IMR-90 (cell line): Measurements from ENCODE around the gene STMN1. TPM values are rescaled to one million over a fixed set of nuclear protein-coding genes. Genes with fewer than 3 reads are reported as not detected.

Experiments
- ATAC-seq: fragments of 200-7000 bp; cut with Tn5 transposase; 2 replicates; pipeline ENCODE4 v1.9.1; 2020; ENCODE audit warnings: low read depth, mild to moderate bottlenecking, moderate library complexity
- BruUV-seq: library from RNA; stranded (reverse); fragments of 400-500 nt; replicated peaks from 2 replicates; lab custom pipeline; 2021; lab: Mats Ljungman, UMichigan
- CTCF ChIA-PET: fragments of 300-600 bp; formaldehyde crosslinking; extraction: SDS; loops from one replicate; lab custom pipeline; 2021; ENCODE audit warnings: antibody characterized with exemption; lab: Yijun Ruan, JAX
- POLR2A ChIA-PET: fragments of 300-600 bp; sonication (Branson Sonifier 250); formaldehyde crosslinking; loops from one replicate; lab custom pipeline; 2022; ENCODE audit warnings: antibody characterized with exemption; ENCODE audit not compliant: unreplicated experiment; lab: Charles Lee
- DNase-seq: peaks from one replicate; pipeline ENCODE4 v3.0.0; 2013
- H2AFZ ChIP-seq: replicated peaks from 2 replicates; pipeline ENCODE3; 2013; ENCODE audit warnings: low read length, mild to moderate bottlenecking; ENCODE audit not compliant: poor library complexity
- H2AK5ac ChIP-seq: 2 replicates; pipeline ENCODE4 v1.6.1; 2013; ENCODE audit warnings: low read depth, low read length, inconsistent platforms
- H2AK9ac ChIP-seq: replicated peaks from 2 replicates; pipeline ENCODE3; 2013; ENCODE audit warnings: mild to moderate bottlenecking, low read depth, low read length, moderate library complexity; ENCODE audit not compliant: poor library complexity
- H2BK120ac ChIP-seq: 2 replicates; pipeline ENCODE4 v1.6.1; 2013; ENCODE audit warnings: low read depth, low read length, inconsistent platforms
- H2BK15ac ChIP-seq: 3 replicates; pipeline ENCODE4 v1.6.1; 2013; ENCODE audit warnings: low read depth, low read length, inconsistent platforms
- H2BK20ac ChIP-seq: 2 replicates; pipeline ENCODE4 v1.6.1; 2013; ENCODE audit warnings: low read depth, mild to moderate bottlenecking, inconsistent platforms, low read length, moderate library complexity
- H2BK5ac ChIP-seq: 2 replicates; pipeline ENCODE4 v1.6.1; 2013; ENCODE audit warnings: mild to moderate bottlenecking, low read depth, low read length, inconsistent platforms; ENCODE audit not compliant: poor library complexity, severe bottlenecking
- H3K14ac ChIP-seq: replicated peaks from 2 replicates; pipeline ENCODE4 v1.6.1; 2013; ENCODE audit warnings: low read depth, low read length, inconsistent platforms
- H3K18ac ChIP-seq: 2 replicates; pipeline ENCODE4 v1.6.1; 2013; ENCODE audit warnings: low read depth, low read length, control low read depth
- H3K23ac ChIP-seq: 2 replicates; pipeline ENCODE4 v1.6.1; 2013; ENCODE audit warnings: low read depth, low read length, inconsistent platforms
- H3K27ac ChIP-seq: 2 replicates; pipeline ENCODE4 v1.5.1; 2013; ENCODE audit warnings: mild to moderate bottlenecking, control low read depth, low read length; ENCODE audit not compliant: insufficient read depth
- H3K27me3 ChIP-seq: 2 replicates; pipeline ENCODE4 v1.6.1; 2013; ENCODE audit warnings: low read length; ENCODE audit not compliant: control insufficient read depth, insufficient read depth
- H3K36me3 ChIP-seq: 2 replicates; pipeline ENCODE4 v1.6.1; 2013; ENCODE audit warnings: low read length, mixed read lengths; ENCODE audit not compliant: control insufficient read depth, insufficient read depth
- H3K4ac ChIP-seq: 2 replicates; pipeline ENCODE4 v1.6.1; 2013; ENCODE audit warnings: low read depth, low read length, inconsistent platforms
- H3K4me1 ChIP-seq: 2 replicates; pipeline ENCODE4 v1.6.1; 2013; ENCODE audit warnings: low read length, mixed read lengths; ENCODE audit not compliant: control insufficient read depth, insufficient read depth
- H3K4me2 ChIP-seq: 2 replicates; pipeline ENCODE4 v1.6.1; 2013; ENCODE audit warnings: low read depth, mild to moderate bottlenecking, control low read depth, low read length, moderate library complexity
- H3K4me3 ChIP-seq: 2 replicates; pipeline ENCODE4 v1.5.1; 2013; ENCODE audit warnings: low read depth, mild to moderate bottlenecking, control low read depth, low read length, moderate library complexity; ENCODE audit not compliant: insufficient read depth
- H3K56ac ChIP-seq: 2 replicates; pipeline ENCODE4 v1.6.1; 2013; ENCODE audit warnings: low read length, inconsistent platforms; ENCODE audit not compliant: insufficient read depth; ENCODE audit errors: extremely low read depth
- H3K79me1 ChIP-seq, 2 experiments: 2 replicates each; pipeline ENCODE4 v1.6.1; 2013; ENCODE audit warnings: low read length in 2 of 2, inconsistent platforms in 1 of 2, low read depth in 1 of 2
- H3K9ac ChIP-seq: 2 replicates; pipeline ENCODE4 v1.6.1; 2013; ENCODE audit warnings: low read depth, low read length, control low read depth
- H3K9me1 ChIP-seq: 2 replicates; pipeline ENCODE4 v1.6.1; 2013; ENCODE audit warnings: low read length, inconsistent platforms; ENCODE audit not compliant: insufficient read depth
- H3K9me3 ChIP-seq: 2 replicates; pipeline ENCODE4 v1.6.1; 2013; ENCODE audit warnings: low read length; ENCODE audit not compliant: control insufficient read depth, insufficient read depth
- H4K20me1 ChIP-seq: 2 replicates; pipeline ENCODE4 v1.6.1; 2013; ENCODE audit warnings: low read length, inconsistent platforms; ENCODE audit not compliant: insufficient read depth
- H4K5ac ChIP-seq: 2 replicates; pipeline ENCODE4 v1.6.1; 2013; ENCODE audit warnings: mild to moderate bottlenecking, low read depth, low read length, control low read depth
- H4K8ac ChIP-seq, 2 experiments: 2 replicates each; pipeline ENCODE4 v1.6.1; 2013; ENCODE audit warnings: low read depth in 2 of 2, low read length in 2 of 2, control low read depth in 1 of 2, inconsistent platforms in 1 of 2
- H4K91ac ChIP-seq: 2 replicates; pipeline ENCODE4 v1.6.1; 2013; ENCODE audit warnings: low read depth, low read length, inconsistent platforms; ENCODE audit not compliant: insufficient read depth
- BHLHE40 ChIP-seq: fragments of 150-350 bp; IDR thresholded peaks from 2 replicates; pipeline ENCODE4 v1.6.1; 2016; ENCODE audit warnings: mild to moderate bottlenecking, low read depth, low read length
- CHD1 ChIP-seq: IDR thresholded peaks from 2 replicates; pipeline ENCODE4 v1.6.1; 2012; ENCODE audit warnings: low read depth, low read length, improper control_type of control experiment
- MAFK ChIP-seq: IDR thresholded peaks from 2 replicates; pipeline ENCODE4 v1.6.1; 2012; ENCODE audit warnings: low read depth, low read length, improper control_type of control experiment
- NFE2L2 ChIP-seq: fragments of 150-350 bp; IDR thresholded peaks from 2 replicates; pipeline ENCODE4 v1.6.1; 2016; ENCODE audit warnings: low read depth, mild to moderate bottlenecking, low read length
- RAD21 ChIP-seq: IDR thresholded peaks from 2 replicates; pipeline ENCODE4 v1.6.1; 2012; ENCODE audit warnings: low read length, improper control_type of control experiment
- RFX5 ChIP-seq: IDR thresholded peaks from 2 replicates; pipeline ENCODE4 v1.8.0; 2012; ENCODE audit warnings: low read depth, mild to moderate bottlenecking, low read length, moderate library complexity
- WGBS, 2 experiments: methylation state at CpG; one replicate each; pipeline versions ENCODE4 v1.1.5 to v1.1.7; 2013; ENCODE audit warnings: missing lambda C conversion rate in 2 of 2; ENCODE audit not compliant: insufficient read length in 1 of 2; ENCODE audit errors: extremely low coverage in 2 of 2; 5-methylcytosine and 5-hydroxymethylcytosine counted together
- dilution Hi-C: fragments of 300-500 bp; cut with HindIII; formaldehyde crosslinking; loops from one replicate; pipeline ENCODE4 v1.14.3; 2018; ENCODE audit warnings: low sequenced_read_pairs; ENCODE audit not compliant: unreplicated experiment
- in situ Hi-C: fragments of 300-500 bp; cut with MboI; formaldehyde crosslinking; loops from 3 replicates; pipeline ENCODE4 v1.14.3; 2019; ENCODE audit warnings: low sequenced_read_pairs, inconsistent platforms, mixed read lengths
- intact Hi-C: fragments of 100-400 bp; cut with micrococcal nuclease; formaldehyde crosslinking; loops from 2 replicates; pipeline ENCODE4 v1.10.0; 2022
- polyA plus RNA-seq, 3 experiments: library from polyadenylated mRNA; depleted of rRNA; stranded (reverse); fragments of >200 nt; gene quantifications; 2 replicates each; pipeline ENCODE4 v1.2.3, GENCODE V29; 2012; ENCODE audit warnings: low replicate concordance in 1 of 3
- total RNA-seq: library from RNA; depleted of rRNA; stranded (reverse); fragments of >200 nt; gene quantifications from 2 replicates; pipeline ENCODE4 v1.2.3, GENCODE V29; 2012
- TF ChIP-seq, protein P1 (sequence below): fragments of 150-350 bp; IDR thresholded peaks from 2 replicates; pipeline ENCODE4 v1.6.1; 2017; ENCODE audit warnings: mild to moderate bottlenecking, antibody characterized with exemption, low read length, low read depth

Gene STMN1
- total and polyA plus RNA-seq, 2 of the 4 experiments (the other 2 are of a cell fraction) = 93.0 to 273 TPM

DNA sequence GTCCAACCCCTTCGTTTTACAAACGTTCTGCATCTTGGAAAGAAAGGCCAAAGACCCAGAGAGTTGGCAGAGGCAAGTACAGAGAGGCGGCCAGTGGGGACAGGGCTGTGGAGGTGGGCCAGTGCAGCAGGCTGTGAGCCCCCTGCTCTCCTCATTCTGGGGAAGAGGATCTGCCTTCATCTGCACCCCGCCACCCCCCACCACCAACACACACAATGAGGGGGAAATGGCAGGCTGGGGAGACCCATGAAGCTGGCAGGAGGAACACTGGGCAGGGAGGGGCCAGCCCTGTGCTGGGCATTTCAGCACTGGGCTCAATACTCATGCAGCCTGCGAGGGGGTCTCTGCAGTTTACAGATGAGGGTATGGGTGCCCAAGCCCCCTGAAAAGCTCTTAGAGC, 14.6 kb downstream of the STMN1 start (continued):
- TF ChIP-seq, protein P1, sequence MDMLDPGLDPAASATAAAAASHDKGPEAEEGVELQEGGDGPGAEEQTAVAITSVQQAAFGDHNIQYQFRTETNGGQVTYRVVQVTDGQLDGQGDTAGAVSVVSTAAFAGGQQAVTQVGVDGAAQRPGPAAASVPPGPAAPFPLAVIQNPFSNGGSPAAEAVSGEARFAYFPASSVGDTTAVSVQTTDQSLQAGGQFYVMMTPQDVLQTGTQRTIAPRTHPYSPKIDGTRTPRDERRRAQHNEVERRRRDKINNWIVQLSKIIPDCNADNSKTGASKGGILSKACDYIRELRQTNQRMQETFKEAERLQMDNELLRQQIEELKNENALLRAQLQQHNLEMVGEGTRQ = no peak
- no peak for TF ChIP-seq MAFK
- TF ChIP-seq BHLHE40 = no peak

DNA sequence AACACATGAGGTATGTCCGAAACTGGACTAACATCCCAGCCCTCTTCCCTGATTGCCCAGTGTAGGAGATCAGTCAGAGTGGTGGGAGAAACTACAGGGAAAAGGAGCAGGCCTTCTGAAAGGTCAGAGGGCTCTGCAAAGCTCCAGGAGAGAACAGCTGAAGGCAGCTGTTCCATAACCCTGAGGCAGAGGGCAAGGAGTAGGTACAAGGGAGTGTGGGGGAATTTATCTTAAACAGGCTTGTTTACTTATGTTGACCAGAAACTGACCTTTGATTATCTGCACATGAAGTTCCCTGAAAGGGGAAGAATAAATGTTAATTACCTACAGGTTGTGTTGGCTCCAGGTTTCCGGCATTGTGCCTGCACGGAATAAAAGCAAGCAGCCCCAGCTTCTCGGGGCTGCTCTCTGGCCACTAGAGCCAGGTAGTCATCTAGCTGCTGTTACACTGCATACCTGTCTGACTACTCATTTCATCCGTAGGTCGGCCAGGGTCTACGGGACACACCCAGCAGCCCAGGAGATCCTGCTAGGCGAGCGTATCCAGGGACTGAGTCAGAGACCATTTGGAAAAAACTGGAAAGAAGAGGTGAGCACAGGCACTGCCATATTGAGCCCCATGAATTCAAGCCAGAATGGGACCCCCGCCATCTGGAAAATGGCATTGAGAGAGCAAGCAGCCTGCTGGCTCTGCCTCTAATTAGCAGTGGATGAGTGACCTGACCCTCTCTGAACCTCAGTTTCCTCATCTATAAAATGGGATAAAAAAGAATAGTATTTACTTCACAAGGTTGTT, 15.8 kb downstream of the STMN1 start:
- peak overlapping the region; percentile 72 for H4K91ac ChIP-seq
- intact Hi-C loops = no loop called here
- DNase-seq = peak; percentile 58
- H3K79me1 ChIP-seq = peaks cover 13 to 50% of the 10 kb centered on the region in 2 experiments
- peaks cover 33% of the 10 kb centered on the region for H3K4me1 ChIP-seq
- H3K18ac ChIP-seq = peak overlapping the region; percentile 86
- H2BK20ac ChIP-seq = peak overlapping the region; percentile 93
- H3K36me3 ChIP-seq = no peaks in the 10 kb centered on the region
- no peak overlapping the region for H3K23ac ChIP-seq
- H4K20me1 ChIP-seq = no peaks in the 10 kb centered on the region
- peak overlapping the region; percentile 53 for H2BK5ac ChIP-seq
- 56% methylated on average over 5 of the region's 10 CpGs; no CpG with 5 or more reads in 1 of the 2 experiments for WGBS, 2 experiments
- peak overlapping the region; percentile 88 for H4K5ac ChIP-seq
- ATAC-seq = no peak
- H2AK5ac ChIP-seq = peak overlapping the region; percentile 85
- H3K9me3 ChIP-seq = no peaks in the 10 kb centered on the region
- H4K8ac ChIP-seq = peak overlapping the region; percentile 16 to 69
- H3K4me3 ChIP-seq = no peak overlapping the region
- peak overlapping the region; percentile 63; the same call in 1 of the 3 replicates for H2BK15ac ChIP-seq
- peak overlapping the region; percentile 74 for H3K27ac ChIP-seq
- H2AK9ac ChIP-seq = no peak overlapping the region
- 0 out of 2 replicates have a peak overlapping the region, but pooled peaks have one; percentile 9 for H3K56ac ChIP-seq
- ChIA-PET CTCF (no interaction called here), POLR2A (interaction anchor here (0.5 kb wide), 2 partner anchors 51 to 107 kb away, joined by 3 to 11 read pairs; partner anchors contain the start of gene PAFAH2)
- no peak for TF ChIP-seq RAD21
- TF ChIP-seq CHD1 = no peak
- no peak for TF ChIP-seq RFX5
- no peak for TF ChIP-seq NFE2L2
- H2AFZ ChIP-seq = no peak overlapping the region
- no TSS peak for BruUV-seq
- in situ Hi-C loops = no loop called here
- peak overlapping the region; percentile 59 for H3K4ac ChIP-seq
- H3K27me3 ChIP-seq = no peaks in the 10 kb centered on the region
- peak overlapping the region; percentile 93 for H2BK120ac ChIP-seq
- H3K9ac ChIP-seq = no peak overlapping the region
- H3K4me2 ChIP-seq = peak overlapping the region; percentile 24; the same call in 1 of the 2 replicates
- dilution Hi-C loops = no loop called here
- H3K9me1 ChIP-seq = peaks cover 26% of the 10 kb centered on the region
- peak overlapping the region; percentile 60; the same call in 1 of the 2 replicates for H3K14ac ChIP-seq
